Stimulated activated CD8-positive, alpha-beta memory T cell treated with anti-CD3 and anti-CD28 coated beads, Interleukin-15, amount 100 ng/mL, for 1 hour (primary cell): ENCODE measurements around the gene PTGS2.

Source experiments
- DNase-seq: peaks from one replicate; pipeline ENCODE4 v3.0.0-alpha.2; 2020; ENCODE audit warnings: low read depth

PTGS2 gene

DNA sequence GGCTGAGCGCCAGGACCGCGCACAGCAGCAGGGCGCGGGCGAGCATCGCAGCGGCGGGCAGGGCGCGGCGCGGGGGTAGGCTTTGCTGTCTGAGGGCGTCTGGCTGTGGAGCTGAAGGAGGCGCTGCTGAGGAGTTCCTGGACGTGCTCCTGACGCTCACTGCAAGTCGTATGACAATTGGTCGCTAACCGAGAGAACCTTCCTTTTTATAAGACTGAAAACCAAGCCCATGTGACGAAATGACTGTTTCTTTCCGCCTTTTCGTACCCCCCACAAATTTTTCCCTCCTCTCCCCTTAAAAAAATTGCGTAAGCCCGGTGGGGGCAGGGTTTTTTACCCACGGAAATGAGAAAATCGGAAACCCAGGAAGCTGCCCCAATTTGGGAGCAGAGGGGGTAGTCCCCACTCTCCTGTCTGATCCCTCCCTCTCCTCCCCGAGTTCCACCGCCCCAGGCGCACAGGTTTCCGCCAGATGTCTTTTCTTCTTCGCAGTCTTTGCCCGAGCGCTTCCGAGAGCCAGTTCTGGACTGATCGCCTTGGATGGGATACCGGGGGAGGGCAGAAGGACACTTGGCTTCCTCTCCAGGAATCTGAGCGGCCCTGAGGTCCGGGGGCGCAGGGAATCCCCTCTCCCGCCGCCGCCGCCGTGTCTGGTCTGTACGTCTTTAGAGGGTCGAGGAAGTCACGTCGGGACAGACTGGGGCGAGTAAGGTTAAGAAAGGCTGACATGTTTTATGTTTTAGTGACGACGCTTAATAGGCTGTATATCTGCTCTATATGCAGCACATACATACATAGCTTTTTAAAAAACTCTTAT, at the start of gene PTGS2:
Gene PTGS2 (minus strand): TSS at position 179 of the 817 bp plus-strand sequence. CDS start 133 bp downstream, at position 46.
- DNase-seq = no peak

- no peak for DNase-seq
These were observed 42.6 kb upstream of the PTGS2 start for GRCh38 chr1:186722711-186723309.

DNA sequence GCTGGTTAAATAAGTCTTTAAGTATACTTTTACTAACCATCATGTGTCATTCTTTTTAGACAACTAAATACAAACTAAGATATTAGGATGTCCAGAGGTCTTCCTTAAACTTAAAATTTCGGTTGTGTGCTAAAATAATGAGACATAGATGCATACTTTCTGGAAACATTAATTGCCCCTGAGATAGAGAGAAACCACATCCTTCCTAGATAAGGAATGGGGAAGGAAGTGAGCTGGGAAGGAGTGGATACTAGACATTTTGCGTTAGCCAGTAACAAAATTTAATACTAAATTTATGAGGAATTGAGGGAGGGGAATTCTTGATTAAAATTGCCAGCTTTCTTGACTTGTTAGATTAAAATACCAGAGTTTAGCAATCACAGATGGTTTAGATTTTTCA, 37.1 kb upstream of the PTGS2 start:
- DNase-seq = no peak

- no peak for DNase-seq
These were observed 35.9 kb upstream of the PTGS2 start for GRCh38 chr1:186715887-186716809.

DNA sequence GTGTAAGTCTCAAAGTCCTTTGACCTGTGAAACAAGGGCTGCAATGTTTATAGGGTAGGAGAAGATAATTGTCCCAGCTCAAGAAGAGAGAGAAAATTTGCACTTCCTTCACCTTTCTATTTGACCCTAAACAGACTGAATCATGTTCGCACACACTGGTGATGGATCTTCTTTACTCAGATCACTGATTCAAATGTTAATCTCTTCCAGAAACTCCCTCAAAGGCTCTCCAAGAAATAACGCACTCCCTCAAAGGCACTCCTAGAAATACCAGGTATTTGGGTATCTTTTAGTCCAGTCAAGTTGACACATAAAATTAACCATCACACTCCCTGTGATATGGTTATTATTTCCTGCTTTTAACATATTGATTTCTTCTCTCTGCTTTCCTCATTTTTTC, 30.5 kb upstream of the PTGS2 start:
- DNase-seq = no peak

DNA sequence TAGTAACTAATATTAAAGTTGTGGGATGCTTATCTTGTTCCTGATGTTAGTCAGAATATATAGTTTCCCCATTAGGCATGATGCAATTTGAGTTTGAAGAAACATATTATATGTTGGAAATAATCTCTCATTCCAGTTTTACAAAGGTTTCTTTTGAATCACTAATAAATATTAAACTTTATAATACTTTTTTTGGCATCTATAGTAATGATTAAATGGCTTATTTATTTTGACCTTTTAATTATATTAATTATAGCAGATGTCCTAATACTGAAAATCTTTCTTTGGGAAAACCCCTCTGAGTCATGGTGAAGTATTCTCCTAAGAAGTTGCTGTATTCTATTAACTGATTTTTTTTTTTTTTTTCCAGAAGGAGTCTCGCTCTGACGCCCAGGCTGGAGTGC, 28.5 kb upstream of the PTGS2 start:
- DNase-seq = no peak

GRCh38 chr1:186703209-186703766, 23.1 kb upstream of the PTGS2 start:
- no peak for DNase-seq

DNA sequence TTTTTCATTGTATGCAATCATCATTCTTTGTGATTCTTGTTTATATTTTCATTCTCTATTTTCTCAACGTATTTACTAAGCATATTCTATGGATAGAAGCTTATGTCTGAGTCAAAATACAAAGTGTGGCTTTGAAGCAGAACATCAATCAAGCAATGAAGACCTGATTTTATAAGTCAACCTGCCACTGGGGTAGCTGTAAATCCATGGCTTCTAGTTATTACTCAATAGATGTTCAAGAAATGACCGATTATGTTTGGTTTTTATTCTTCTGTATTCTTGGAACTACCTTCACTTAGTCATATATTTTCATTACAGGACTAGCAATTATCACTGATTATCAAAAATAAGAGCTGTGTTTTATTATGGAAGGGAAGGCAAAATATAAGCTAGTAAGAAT, 20.5 kb upstream of the PTGS2 start:
- DNase-seq = no peak

DNA sequence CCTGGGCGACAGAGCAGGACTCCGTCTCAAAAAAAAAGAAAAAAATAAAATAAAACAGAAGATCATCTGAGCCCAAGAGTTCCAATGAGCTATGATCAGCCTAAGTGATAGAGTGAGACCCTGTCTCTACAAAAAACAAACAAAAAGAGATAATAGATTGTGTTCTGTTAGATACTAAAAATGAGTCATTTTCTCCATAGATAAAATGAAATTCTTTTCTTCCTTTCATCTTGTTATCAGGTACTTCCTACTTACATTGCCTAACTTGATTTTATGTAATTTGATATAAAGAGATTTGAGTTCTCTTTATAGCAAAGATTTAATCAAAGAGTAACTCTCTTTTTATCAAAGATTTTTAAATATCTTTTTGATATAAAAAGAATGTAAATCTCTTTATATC, 19.3 kb upstream of the PTGS2 start:
- DNase-seq = no peak

DNA sequence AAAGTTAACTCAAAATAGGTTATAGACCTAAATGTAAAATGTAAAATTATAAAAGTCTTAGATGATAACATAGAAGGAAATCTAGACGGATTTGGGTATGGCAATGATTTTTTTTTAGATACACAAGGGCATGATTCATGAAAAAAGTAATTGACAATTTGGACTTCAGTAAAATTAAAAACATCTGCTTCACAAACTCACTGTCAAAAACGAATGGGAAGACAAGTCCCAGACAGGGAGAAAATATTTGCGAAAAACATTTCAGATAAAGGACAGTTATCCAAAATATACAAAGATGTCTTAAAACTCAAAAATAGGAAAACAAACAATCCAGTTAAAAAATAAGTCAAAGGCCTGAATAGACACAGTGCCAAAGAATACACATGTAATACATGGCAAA, 9.7 kb upstream of the PTGS2 start:
- no peak for DNase-seq

- no peak for DNase-seq
These were observed 9.2 kb upstream of the PTGS2 start for GRCh38 chr1:186689376-186689775.

DNA sequence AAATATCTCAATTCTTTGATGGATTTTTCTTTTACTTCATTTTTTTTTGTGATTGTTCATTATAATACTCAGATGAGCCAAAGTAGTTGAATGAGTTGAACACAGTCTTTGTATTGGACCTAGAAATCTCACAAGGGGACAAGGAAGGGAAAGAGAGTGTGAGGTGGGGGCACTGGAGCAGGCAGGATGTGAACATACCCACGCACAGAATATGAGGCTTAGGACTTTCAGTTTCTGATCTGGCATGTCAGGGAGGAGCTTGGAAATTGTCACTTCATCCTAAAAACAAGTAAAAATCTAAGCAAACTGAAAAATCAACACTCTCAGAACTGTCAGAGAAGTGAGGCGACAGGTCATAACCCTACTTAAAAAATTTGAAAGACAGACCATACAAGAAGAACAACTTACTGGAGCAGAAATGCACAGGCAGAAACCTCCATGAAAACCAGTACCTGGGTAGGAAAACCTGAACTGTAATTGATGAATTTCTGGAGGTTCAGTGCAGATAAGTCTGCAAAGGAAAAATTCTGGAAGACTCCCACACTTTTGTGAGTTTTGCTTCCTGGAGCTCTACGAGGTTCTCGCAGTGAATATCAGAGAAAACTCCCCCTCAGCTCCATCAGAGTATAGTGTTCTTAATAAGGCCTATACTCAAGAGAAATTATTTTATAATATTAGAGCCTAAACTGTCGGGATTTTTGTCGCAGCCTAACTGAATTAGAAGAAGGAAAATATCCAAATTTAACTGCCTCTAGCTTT, 3.6 kb upstream of the PTGS2 start:
- no peak for DNase-seq

- no peak for DNase-seq
These were observed 2.5 kb upstream of the PTGS2 start for GRCh38 chr1:186682736-186683135.

DNA sequence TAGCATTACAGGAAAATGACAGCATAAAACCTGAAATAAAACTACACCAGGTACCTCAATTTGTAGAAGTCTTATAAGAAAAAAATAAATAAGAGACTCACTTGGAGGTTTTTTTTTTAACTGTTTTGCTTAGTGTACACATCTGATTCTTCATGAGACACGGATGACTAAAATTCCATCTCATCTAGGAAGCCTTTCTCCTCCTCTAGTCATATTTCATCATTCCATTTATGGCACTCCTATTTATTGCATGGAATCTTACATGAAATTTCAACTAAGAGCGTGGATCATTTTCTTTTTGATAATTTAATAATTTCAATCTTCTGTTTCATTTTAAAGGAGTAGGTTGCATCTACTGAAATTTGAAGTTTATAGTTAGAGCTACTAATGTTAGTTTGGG, 1.6 kb upstream of the PTGS2 start:
- no peak for DNase-seq

DNA sequence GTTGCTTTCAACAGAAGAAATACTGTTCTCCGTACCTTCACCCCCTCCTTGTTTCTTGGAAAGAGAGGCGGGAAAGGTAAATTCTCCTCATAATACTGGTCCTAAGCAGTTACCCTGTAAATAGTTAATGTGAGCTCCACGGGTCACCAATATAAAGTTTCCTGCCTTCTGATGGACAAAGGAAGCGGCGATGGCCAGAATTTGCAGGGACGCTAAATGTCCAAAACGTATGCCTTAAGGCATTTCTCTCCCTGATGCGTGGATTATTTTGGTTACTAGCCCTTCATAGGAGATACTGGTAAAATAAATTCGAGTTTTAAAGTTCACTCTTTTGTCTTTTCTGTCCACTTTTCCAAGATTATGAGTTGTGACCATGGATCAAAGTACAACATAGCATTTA, 898 bp upstream of the PTGS2 start:
- no peak for DNase-seq

- no peak for DNase-seq
These were observed 339 bp downstream of the PTGS2 start for GRCh38 chr1:186679924-186680244.

DNA sequence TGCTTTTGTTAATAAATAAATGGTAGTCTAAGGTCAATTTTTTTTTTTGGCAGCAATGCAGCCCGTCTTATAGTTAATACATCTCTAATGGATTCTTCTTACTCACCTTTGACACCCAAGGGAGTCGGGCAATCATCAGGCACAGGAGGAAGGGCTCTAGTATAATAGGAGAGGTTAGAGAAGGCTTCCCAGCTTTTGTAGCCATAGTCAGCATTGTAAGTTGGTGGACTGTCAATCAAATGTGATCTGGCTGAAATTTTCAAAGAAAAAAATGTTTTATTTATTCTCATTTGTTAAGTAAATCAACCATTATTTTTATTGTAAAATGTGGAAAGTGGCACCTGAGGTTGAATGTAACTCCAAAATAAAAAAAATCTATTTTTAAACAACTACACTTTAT, 2.1 kb downstream of the PTGS2 start:
- DNase-seq = no peak

- DNase-seq = no peak
These were observed 7.6 kb downstream of the PTGS2 start for GRCh38 chr1:186672596-186672995.

DNA sequence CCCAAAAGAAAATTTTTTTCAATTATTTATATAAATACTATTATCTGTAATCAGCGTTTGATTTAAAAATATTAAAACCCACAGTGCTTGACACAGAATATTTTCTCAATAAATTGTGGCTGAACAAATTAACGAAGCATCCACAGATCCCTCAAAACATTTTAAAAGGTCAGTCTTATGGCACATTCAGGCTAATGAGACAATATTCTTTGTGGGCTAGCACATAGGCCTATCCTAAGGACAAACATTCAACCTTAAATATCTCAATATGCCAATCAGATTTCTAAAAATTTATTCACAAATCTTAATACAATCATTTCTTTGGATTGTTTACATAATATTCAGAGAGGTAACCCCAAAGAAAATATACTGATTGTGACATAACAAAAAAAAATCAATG, 8.1 kb downstream of the PTGS2 start:
- no peak for DNase-seq

DNA sequence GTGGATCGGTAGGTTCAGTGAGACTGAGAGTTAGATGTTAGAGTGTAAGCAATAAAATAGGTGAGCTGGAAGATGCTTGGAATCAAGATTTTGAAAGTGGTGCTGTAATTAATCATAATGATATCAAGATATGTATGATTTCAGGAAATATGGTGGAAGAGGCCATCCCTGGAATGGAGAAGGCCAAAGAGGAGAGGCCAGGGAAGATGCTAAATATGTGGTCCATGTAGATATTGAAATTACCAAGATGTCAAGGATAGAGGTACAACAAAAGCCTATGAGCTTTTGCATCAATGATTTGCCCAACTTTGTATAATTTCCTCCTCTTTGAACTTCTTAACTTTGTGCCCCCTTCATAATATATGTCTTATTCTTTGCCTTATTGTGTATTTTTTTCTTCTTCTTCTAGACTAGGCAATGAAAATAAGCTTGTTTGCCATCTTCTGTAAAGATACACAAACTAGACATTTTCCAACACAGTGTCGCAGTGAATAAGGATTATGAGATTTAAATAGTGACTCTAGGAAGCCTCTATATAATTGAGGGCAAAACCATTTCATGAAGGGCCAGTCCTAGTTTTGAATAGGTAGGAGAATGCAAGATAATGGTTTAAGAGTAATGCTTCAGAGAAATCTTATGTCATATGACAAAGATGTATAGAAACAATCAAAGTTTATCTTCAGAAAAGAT, 8.9 kb downstream of the PTGS2 start:
- DNase-seq = no peak
